ENCODE measurements around the gene IFFO2. TPM values are rescaled to one million over a fixed set of nuclear protein-coding genes. Genes with fewer than 3 reads are reported as not detected.

The IFFO2 gene
- total RNA-seq, 2 donors from 2014 or later, result 5.4 to 14.7 TPM

- no peak for DNase-seq
These were observed 71.7 kb downstream of the IFFO2 start for GRCh38 chr1:18884727-18885126.

GRCh38 chr1:18884419-18884717, 72.1 kb downstream of the IFFO2 start:
- intact Hi-C loops (cut with DNase I, micrococcal nuclease), result no loop called here
- ATAC-seq, result no peak
- no peak for DNase-seq

More at GRCh38 chr1:18884727-18885126, 71.7 kb downstream of the IFFO2 start:
- ATAC-seq, result no peak
- intact Hi-C loops (cut with DNase I, micrococcal nuclease), result no loop called here

GRCh38 chr1:18883636-18884418, 72.6 kb downstream of the IFFO2 start:
- peak; percentile 37 to 81 for DNase-seq
- ATAC-seq, result peak; percentile 74
- intact Hi-C loops (cut with DNase I, micrococcal nuclease), result no loop called here

- intact Hi-C loops (cut with DNase I, micrococcal nuclease), result no loop called here
- ATAC-seq, result no peak
- no peak for DNase-seq
These were observed 73.4 kb downstream of the IFFO2 start for GRCh38 chr1:18883079-18883478.

GRCh38 chr1:18882486-18882885, 74.0 kb downstream of the IFFO2 start:
- ATAC-seq (no peak), DNase-seq (no peak)
- intact Hi-C loops (cut with DNase I, micrococcal nuclease), result no loop called here

- intact Hi-C loops (cut with DNase I, micrococcal nuclease), result no loop called here
- DNase-seq (no peak), ATAC-seq (no peak)
These were observed 74.6 kb downstream of the IFFO2 start for GRCh38 chr1:18881642-18882431.

- ATAC-seq, result no peak
- intact Hi-C loops (cut with DNase I, micrococcal nuclease), result no loop called here
- no peak for DNase-seq
These were observed 75.3 kb downstream of the IFFO2 start for GRCh38 chr1:18881164-18881563.

- ATAC-seq, result no peak
- intact Hi-C loops (cut with DNase I, micrococcal nuclease), result no loop called here
- DNase-seq, result no peak
These were observed 75.9 kb downstream of the IFFO2 start for GRCh38 chr1:18880585-18880984.

- no peak for DNase-seq
- intact Hi-C loops (cut with DNase I, micrococcal nuclease), result loop anchor here in 1 of 2 donors (10.0 kb wide), 1 partner anchor 285 kb away; no protein-coding TSS in a partner anchor
- ATAC-seq, result no peak
These were observed 76.6 kb downstream of the IFFO2 start for GRCh38 chr1:18879791-18880309.

- no peak for DNase-seq
- intact Hi-C loops (cut with DNase I, micrococcal nuclease), result loop anchor here in 1 of 2 donors (10.0 kb wide), 1 partner anchor 285 kb away; no protein-coding TSS in a partner anchor
- no peak for ATAC-seq
These were observed 77.2 kb downstream of the IFFO2 start for GRCh38 chr1:18879215-18879790.

- intact Hi-C loops (cut with DNase I, micrococcal nuclease), result loop anchor here in 1 of 2 donors (10.0 kb wide), 1 partner anchor 284 kb away; no protein-coding TSS in a partner anchor
These were observed 77.8 kb downstream of the IFFO2 start for GRCh38 chr1:18878538-18879214.

GRCh38 chr1:18877282-18877681, 79.2 kb downstream of the IFFO2 start:
- intact Hi-C loops (cut with DNase I, micrococcal nuclease), result loop anchor here in 1 of 2 donors (10.0 kb wide), 1 partner anchor 282 kb away; no protein-coding TSS in a partner anchor
- DNase-seq (no peak), ATAC-seq (no peak)

More at GRCh38 chr1:18878538-18879214, 77.8 kb downstream of the IFFO2 start:
- ATAC-seq, result no peak
- no peak for DNase-seq

- intact Hi-C loops (cut with DNase I, micrococcal nuclease), result loop anchor here in 1 of 2 donors (10.0 kb wide), 1 partner anchor 281 kb away; no protein-coding TSS in a partner anchor
- DNase-seq, result no peak
These were observed 80.3 kb downstream of the IFFO2 start for GRCh38 chr1:18876210-18876609.

GRCh38 chr1:18875796-18876128, 80.7 kb downstream of the IFFO2 start:
- no peak for DNase-seq
- intact Hi-C loops (cut with DNase I, micrococcal nuclease), result loop anchor here in 1 of 2 donors (10.0 kb wide), 1 partner anchor 281 kb away; no protein-coding TSS in a partner anchor
- no peak for ATAC-seq

More at GRCh38 chr1:18876210-18876609, 80.3 kb downstream of the IFFO2 start:
- no peak for ATAC-seq

- peak; percentile 83 for ATAC-seq
- intact Hi-C loops (cut with DNase I, micrococcal nuclease), result loop anchor here in 1 of 2 donors (10.0 kb wide), 1 partner anchor 280 kb away; no protein-coding TSS in a partner anchor
- peak; percentile 75 to 87 for DNase-seq
These were observed 81.2 kb downstream of the IFFO2 start for GRCh38 chr1:18875107-18875795.

GRCh38 chr1:18874600-18874999, 81.9 kb downstream of the IFFO2 start:
- ATAC-seq (peak; percentile 92), DNase-seq (peak; percentile 42 to 58)
- intact Hi-C loops (cut with DNase I, micrococcal nuclease), result loop anchor here in 1 of 2 donors (10.0 kb wide), 1 partner anchor 280 kb away; no protein-coding TSS in a partner anchor

GRCh38 chr1:18874036-18874435, 82.4 kb downstream of the IFFO2 start:
- ATAC-seq (no peak), DNase-seq (no peak)
- intact Hi-C loops (cut with DNase I, micrococcal nuclease), result loop anchor here in 1 of 2 donors (10.0 kb wide), 1 partner anchor 279 kb away; no protein-coding TSS in a partner anchor
